GM18526 (cell line): Measurements from ENCODE around the gene RIOK1.

ENCODE experiments used
- POLR2A ChIP-seq: IDR thresholded peaks from 3 replicates; pipeline ENCODE4 v1.6.1; 2011; ENCODE audit not compliant: insufficient read length; ENCODE audit errors: extremely low read depth

Gene RIOK1

GRCh38 chr6:7404546-7404945 lies 14.9 kb downstream of the RIOK1 start:
- TF ChIP-seq POLR2A = no peak

GRCh38 chr6:7406743-7407142 lies 17.1 kb downstream of the RIOK1 start:
- no peak for TF ChIP-seq POLR2A

GRCh38 chr6:7409740-7410139 lies 20.1 kb downstream of the RIOK1 start:
- no peak for TF ChIP-seq POLR2A

GRCh38 chr6:7410851-7411250 lies 21.2 kb downstream of the RIOK1 start:
- no peak for TF ChIP-seq POLR2A

GRCh38 chr6:7411328-7411727 lies 21.7 kb downstream of the RIOK1 start:
- TF ChIP-seq POLR2A = no peak

GRCh38 chr6:7413151-7413823 lies 23.7 kb downstream of the RIOK1 start:
- TF ChIP-seq POLR2A = no peak

- no peak for TF ChIP-seq POLR2A
Measured at GRCh38 chr6:7414811-7415210, 25.2 kb downstream of the RIOK1 start.

GRCh38 chr6:7417684-7418083 lies 28.1 kb downstream of the RIOK1 start:
- TF ChIP-seq POLR2A = no peak

GRCh38 chr6:7418238-7418905 lies 28.8 kb downstream of the RIOK1 start:
- TF ChIP-seq POLR2A = no peak

GRCh38 chr6:7419065-7419464 lies 29.5 kb downstream of the RIOK1 start:
- TF ChIP-seq POLR2A = no peak

GRCh38 chr6:7421066-7421465 lies 31.5 kb downstream of the RIOK1 start:
- TF ChIP-seq POLR2A = no peak

- TF ChIP-seq POLR2A = no peak
Measured at GRCh38 chr6:7424058-7424457, 34.5 kb downstream of the RIOK1 start.

- no peak for TF ChIP-seq POLR2A
Measured at GRCh38 chr6:7424967-7425807, 35.6 kb downstream of the RIOK1 start.

GRCh38 chr6:7425808-7426190 lies 36.2 kb downstream of the RIOK1 start:
- TF ChIP-seq POLR2A = no peak

GRCh38 chr6:7426447-7427169 lies 37.0 kb downstream of the RIOK1 start:
- no peak for TF ChIP-seq POLR2A
